ENCODE data around the gene PLIN4.

- no peak for TF ChIP-seq CTCF (IDR thresholded peaks at IDR 0.05)
- no peak for TF ChIP-seq ZFX (IDR thresholded peaks at IDR 0.05; ENCODE audit: borderline replicate concordance)
Observed at GRCh38 chr19:4538601-4538954, 20.3 kb upstream of the PLIN4 start.

Data from 22Rv1 (cell line).